Neural cell (in vitro differentiated cells): ENCODE measurements around the gene MACF1.

Source experiments
- EP300 ChIP-seq: fragments of 450-650 bp; conservative IDR thresholded peaks from 2 replicates; pipeline ENCODE4 v1.6.1; 2014; ENCODE audit warnings: antibody characterized with exemption, mild to moderate bottlenecking, moderate library complexity; ENCODE audit not compliant: poor library complexity, severe bottlenecking
- EZH2 ChIP-seq: fragments of 200-600, 300-800 bp; shearing (Covaris generic), sonication (generic); IDR thresholded peaks from 2 replicates; pipeline ENCODE4 v1.6.1; 2014; ENCODE audit warnings: antibody characterized with exemption, low read length, borderline replicate concordance, mild to moderate bottlenecking; ENCODE audit not compliant: insufficient read depth, poor library complexity, severe bottlenecking
- MXI1 ChIP-seq: fragments of 450-650 bp; conservative IDR thresholded peaks from 2 replicates; pipeline ENCODE4 v1.6.1; 2014; ENCODE audit warnings: antibody characterized with exemption, mild to moderate bottlenecking; ENCODE audit not compliant: poor library complexity, severe bottlenecking
- RAD21 ChIP-seq: fragments of 450-650 bp; conservative IDR thresholded peaks from 2 replicates; pipeline ENCODE4 v1.6.1; 2014; ENCODE audit warnings: antibody characterized with exemption, mild to moderate bottlenecking, moderate library complexity
- SMC3 ChIP-seq: fragments of 450-650 bp; conservative IDR thresholded peaks from 2 replicates; pipeline ENCODE4 v1.6.1; 2014; ENCODE audit warnings: antibody characterized with exemption, mild to moderate bottlenecking, moderate library complexity; ENCODE audit not compliant: poor library complexity
- TAF1 ChIP-seq: IDR thresholded peaks from 2 replicates; pipeline ENCODE4 v1.6.1; 2012; ENCODE audit warnings: low read depth
- TF ChIP-seq, protein P1 (sequence below): fragments of 450-650 bp; IDR thresholded peaks from 2 replicates; pipeline ENCODE4 v1.5.1; 2014; ENCODE audit warnings: antibody characterized with exemption, mild to moderate bottlenecking, moderate library complexity; ENCODE audit not compliant: poor library complexity, severe bottlenecking

DNA sequence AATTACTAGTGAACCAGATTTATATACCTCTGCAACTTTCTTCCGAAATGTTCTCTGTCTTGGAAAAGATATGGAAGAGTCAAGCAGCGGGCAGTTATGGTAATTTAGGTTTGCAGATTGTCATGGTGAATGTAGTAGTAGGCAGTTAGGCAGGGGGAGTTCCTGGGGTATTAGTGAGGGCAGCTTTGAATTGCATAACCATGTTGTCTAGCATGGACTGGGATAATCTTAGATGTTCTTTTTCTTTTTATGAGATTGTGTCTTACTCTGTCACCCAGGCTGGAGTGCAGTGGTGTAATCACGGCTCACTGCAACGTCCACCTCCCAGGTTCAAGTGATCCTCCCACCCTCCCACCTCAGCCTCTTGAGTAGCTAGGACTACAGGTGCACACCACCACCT, 25.0 kb downstream of the MACF1 start:
- TF ChIP-seq, protein P1, sequence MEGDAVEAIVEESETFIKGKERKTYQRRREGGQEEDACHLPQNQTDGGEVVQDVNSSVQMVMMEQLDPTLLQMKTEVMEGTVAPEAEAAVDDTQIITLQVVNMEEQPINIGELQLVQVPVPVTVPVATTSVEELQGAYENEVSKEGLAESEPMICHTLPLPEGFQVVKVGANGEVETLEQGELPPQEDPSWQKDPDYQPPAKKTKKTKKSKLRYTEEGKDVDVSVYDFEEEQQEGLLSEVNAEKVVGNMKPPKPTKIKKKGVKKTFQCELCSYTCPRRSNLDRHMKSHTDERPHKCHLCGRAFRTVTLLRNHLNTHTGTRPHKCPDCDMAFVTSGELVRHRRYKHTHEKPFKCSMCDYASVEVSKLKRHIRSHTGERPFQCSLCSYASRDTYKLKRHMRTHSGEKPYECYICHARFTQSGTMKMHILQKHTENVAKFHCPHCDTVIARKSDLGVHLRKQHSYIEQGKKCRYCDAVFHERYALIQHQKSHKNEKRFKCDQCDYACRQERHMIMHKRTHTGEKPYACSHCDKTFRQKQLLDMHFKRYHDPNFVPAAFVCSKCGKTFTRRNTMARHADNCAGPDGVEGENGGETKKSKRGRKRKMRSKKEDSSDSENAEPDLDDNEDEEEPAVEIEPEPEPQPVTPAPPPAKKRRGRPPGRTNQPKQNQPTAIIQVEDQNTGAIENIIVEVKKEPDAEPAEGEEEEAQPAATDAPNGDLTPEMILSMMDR: no peak
- TF ChIP-seq EP300: no peak
- no peak for TF ChIP-seq EZH2
- TF ChIP-seq SMC3: no peak
- no peak for TF ChIP-seq RAD21
- no peak for TF ChIP-seq TAF1
- TF ChIP-seq MXI1: no peak
